Choroid plexus epithelial cell (primary cell): ENCODE measurements around the gene CLIC4.
"Not testable (repeated sequence)": the region's sequence is repeated elsewhere in the genome, so short reads cannot be mapped to it uniquely, and the experiment has no call there.

Experiments used
- DNase-seq: peaks from one replicate; pipeline ENCODE4 v3.0.0-alpha.2; 2010; ENCODE audit warnings: low read depth
- H3K4me3 ChIP-seq: 2 replicates; pipeline ENCODE4 v1.5.1; 2011; ENCODE audit warnings: low read depth, mild to moderate bottlenecking, control low read depth, low read length, moderate library complexity
- TF ChIP-seq, protein P1 (sequence below): conservative IDR thresholded peaks from 2 replicates; pipeline ENCODE4 v1.5.1; 2011; ENCODE audit warnings: low read depth, mild to moderate bottlenecking, control low read depth, inconsistent platforms, low read length, moderate library complexity

Gene CLIC4

GRCh38 chr1:24744911-24745710 lies at the start of gene CLIC4:
TSS of gene CLIC4 (plus strand) at chr1:24745447. CDS start at chr1:24745554, 107 bp downstream.
- peak; percentile 100 for DNase-seq
- H3K4me3 ChIP-seq, result peak within 1 kb of the TSS; percentile 92
- TF ChIP-seq, protein P1, sequence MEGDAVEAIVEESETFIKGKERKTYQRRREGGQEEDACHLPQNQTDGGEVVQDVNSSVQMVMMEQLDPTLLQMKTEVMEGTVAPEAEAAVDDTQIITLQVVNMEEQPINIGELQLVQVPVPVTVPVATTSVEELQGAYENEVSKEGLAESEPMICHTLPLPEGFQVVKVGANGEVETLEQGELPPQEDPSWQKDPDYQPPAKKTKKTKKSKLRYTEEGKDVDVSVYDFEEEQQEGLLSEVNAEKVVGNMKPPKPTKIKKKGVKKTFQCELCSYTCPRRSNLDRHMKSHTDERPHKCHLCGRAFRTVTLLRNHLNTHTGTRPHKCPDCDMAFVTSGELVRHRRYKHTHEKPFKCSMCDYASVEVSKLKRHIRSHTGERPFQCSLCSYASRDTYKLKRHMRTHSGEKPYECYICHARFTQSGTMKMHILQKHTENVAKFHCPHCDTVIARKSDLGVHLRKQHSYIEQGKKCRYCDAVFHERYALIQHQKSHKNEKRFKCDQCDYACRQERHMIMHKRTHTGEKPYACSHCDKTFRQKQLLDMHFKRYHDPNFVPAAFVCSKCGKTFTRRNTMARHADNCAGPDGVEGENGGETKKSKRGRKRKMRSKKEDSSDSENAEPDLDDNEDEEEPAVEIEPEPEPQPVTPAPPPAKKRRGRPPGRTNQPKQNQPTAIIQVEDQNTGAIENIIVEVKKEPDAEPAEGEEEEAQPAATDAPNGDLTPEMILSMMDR, result peak; percentile 41

DNA sequence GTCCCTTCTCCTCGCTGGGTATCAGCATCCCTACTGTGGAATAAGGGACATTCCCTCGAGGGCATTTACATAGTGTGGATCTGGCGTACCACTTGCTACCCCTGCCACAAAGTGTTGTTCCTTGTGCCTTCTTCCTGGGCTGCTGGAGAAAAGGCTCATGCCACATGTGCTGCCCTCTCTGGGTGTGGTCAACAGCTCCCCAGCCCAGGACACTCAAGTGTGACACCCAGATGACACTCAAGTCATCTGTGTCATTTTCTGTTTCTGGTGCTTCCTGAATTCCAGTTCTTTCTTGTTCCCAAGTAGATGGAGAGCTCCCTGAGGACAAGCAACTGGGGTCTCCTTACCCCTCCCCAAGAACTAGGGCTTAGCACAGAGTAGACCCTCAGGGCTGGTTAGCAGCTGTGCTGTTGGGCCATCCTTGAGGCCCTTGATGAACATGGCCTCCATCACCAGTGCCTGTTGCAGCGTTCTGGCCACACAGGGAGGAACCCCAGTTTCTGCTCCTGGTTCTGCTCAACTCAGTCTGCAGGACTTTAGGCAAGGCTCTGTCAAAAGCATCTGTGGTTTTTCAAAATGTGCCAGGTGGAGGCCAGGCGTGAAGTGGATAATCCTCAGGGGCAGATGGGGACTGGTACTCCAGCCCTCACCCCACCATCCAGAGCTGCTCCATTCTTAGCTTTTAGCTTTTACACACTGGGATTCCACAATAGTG lies 49.0 kb upstream of the CLIC4 start:
- no peak overlapping the region for H3K4me3 ChIP-seq
- TF ChIP-seq, protein P1, result no peak
- no peak for DNase-seq

GRCh38 chr1:24696756-24697330 lies 48.4 kb upstream of the CLIC4 start:
- no peak overlapping the region for H3K4me3 ChIP-seq
- TF ChIP-seq, protein P1, result no peak
- DNase-seq, result no peak

- DNase-seq, H3K4me3 ChIP-seq: not testable (repeated sequence)
Measured at GRCh38 chr1:24697453-24698001, 47.7 kb upstream of the CLIC4 start.

DNA sequence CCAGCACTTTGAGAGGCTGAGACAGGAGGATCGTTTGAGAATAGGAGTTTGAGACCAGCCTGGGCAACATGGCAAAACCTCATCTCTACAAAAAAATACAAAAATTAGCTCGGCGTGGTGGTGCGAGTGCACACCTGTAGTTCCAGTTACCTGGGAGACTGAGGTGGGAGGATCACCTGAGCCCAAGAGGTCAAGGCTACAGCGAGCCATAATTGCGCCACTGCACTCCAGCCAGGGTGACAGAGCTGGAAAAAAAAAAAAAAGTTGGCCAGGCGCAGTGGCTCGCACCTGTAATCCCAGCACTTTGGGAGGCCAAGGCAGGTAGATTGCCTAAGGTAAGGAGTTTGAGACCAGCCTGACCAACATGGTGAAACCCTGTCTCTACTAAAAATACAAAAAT lies 46.9 kb upstream of the CLIC4 start:
- not testable (repeated sequence) for DNase-seq, H3K4me3 ChIP-seq

- TF ChIP-seq, protein P1, result no peak
- no peak overlapping the region for H3K4me3 ChIP-seq
- DNase-seq, result no peak
Measured at GRCh38 chr1:24699628-24700027, 45.6 kb upstream of the CLIC4 start.

- DNase-seq, result peak; percentile 41
- TF ChIP-seq, protein P1, result no peak
Measured at GRCh38 chr1:24702511-24703293, 42.5 kb upstream of the CLIC4 start.

More at GRCh38 chr1:24702511-24703293, 42.5 kb upstream of the CLIC4 start:
- no peak overlapping the region for H3K4me3 ChIP-seq
